GM12878 (cell line): ENCODE data around the gene CANT1. TPM values are rescaled to one million over a fixed set of nuclear protein-coding genes. Genes with fewer than 3 reads are reported as not detected.

Experiments used
- ATAC-seq: fragments of 200-7000 bp; cut with Tn5 transposase; 3 replicates; pipeline ENCODE4 v1.9.1; 2020; ENCODE audit warnings: mild to moderate bottlenecking, moderate library complexity
- BruUV-seq: library from RNA; stranded (reverse); fragments of 400-500 nt; replicated peaks from 2 replicates; lab custom pipeline; 2021; lab: Mats Ljungman, UMichigan
- CTCF ChIA-PET: fragments of 300-600 bp; sonication (Branson Sonifier 250); formaldehyde crosslinking; extraction: SDS; loops from one replicate; lab custom pipeline; 2021; ENCODE audit warnings: inconsistent platforms; lab: Yijun Ruan, JAX
- POLR2A ChIA-PET: fragments of 350-600 bp; formaldehyde crosslinking; extraction: SDS; loops from one replicate; lab custom pipeline; 2021; ENCODE audit warnings: inconsistent platforms; lab: Charles Lee
- RAD21 ChIA-PET: fragments of 300-600 bp; sonication (Branson Sonifier 250); formaldehyde crosslinking; loops from one replicate; lab custom pipeline; 2023; ENCODE audit warnings: antibody characterized with exemption; ENCODE audit not compliant: unreplicated experiment; lab: Charles Lee
- SMC1A ChIA-PET: fragments of 300-600 bp; sonication (Branson Sonifier 250); formaldehyde crosslinking; loops from one replicate; lab custom pipeline; 2023; ENCODE audit not compliant: unreplicated experiment, uncharacterized antibody; lab: Charles Lee
- DNase-seq: peaks from one replicate; pipeline ENCODE4 v3.0.0-alpha.2; 2011; ENCODE audit warnings: low read depth, low spot score
- FAIRE-seq: peaks from 3 replicates; lab custom pipeline; 2011; peaks lifted over from hg19 to GRCh38; lab: Jason Lieb, UNC
- H2AFZ ChIP-seq: 2 replicates; pipeline ENCODE4 v1.6.0; 2011; ENCODE audit warnings: low read depth, low read length, control low read depth; ENCODE audit not compliant: control insufficient read depth
- H3K27ac ChIP-seq: 2 replicates; pipeline ENCODE4 v1.5.1; 2011; ENCODE audit warnings: control low read depth; ENCODE audit not compliant: control insufficient read depth, insufficient read depth
- H3K27me3 ChIP-seq, 2 experiments: replicated peaks in 1 of 2; 2 replicates each; pipeline versions ENCODE4 v1.6.0 to v1.6.1; 2011; ENCODE audit warnings: low read length in 1 of 2; ENCODE audit not compliant: control insufficient read depth in 2 of 2, insufficient read depth in 2 of 2
- H3K36me3 ChIP-seq, 2 experiments: 2 replicates each; pipeline ENCODE4 v1.5.1; 2011; ENCODE audit warnings: low read length in 1 of 2; ENCODE audit not compliant: control insufficient read depth in 2 of 2, insufficient read depth in 2 of 2
- H3K4me1 ChIP-seq: 2 replicates; pipeline ENCODE4 v1.6.1; 2011; ENCODE audit warnings: mild to moderate bottlenecking, low read length, moderate library complexity, mixed read lengths; ENCODE audit not compliant: control insufficient read depth, insufficient read depth
- H3K4me2 ChIP-seq: 2 replicates; pipeline ENCODE4 v1.6.0; 2011; ENCODE audit warnings: control low read depth; ENCODE audit not compliant: control insufficient read depth, insufficient read depth
- H3K4me3 ChIP-seq: fragments of 200-600 bp; sonication (generic); 2 replicates; pipeline ENCODE4 v1.5.1; 2016
- H3K79me2 ChIP-seq: 2 replicates; pipeline ENCODE4 v1.6.0; 2011; ENCODE audit warnings: low read length; ENCODE audit not compliant: control insufficient read depth, insufficient read depth
- H3K9ac ChIP-seq: 2 replicates; pipeline ENCODE4 v1.8.0; 2011; ENCODE audit warnings: low read length, control low read depth, mixed read lengths; ENCODE audit not compliant: control insufficient read depth, insufficient read depth
- H3K9me3 ChIP-seq: replicated peaks from 3 replicates; pipeline ENCODE4 v1.5.1; 2011; ENCODE audit warnings: mild to moderate bottlenecking, low read length; ENCODE audit not compliant: control insufficient read depth, insufficient read depth
- H4K20me1 ChIP-seq: 2 replicates; pipeline ENCODE4 v1.6.0; 2011; ENCODE audit not compliant: control insufficient read depth, insufficient read depth
- BACH1 ChIP-seq: fragments of 450-650 bp; IDR thresholded peaks from 2 replicates; pipeline ENCODE4 v1.6.1; 2017; ENCODE audit warnings: mild to moderate bottlenecking, borderline replicate concordance
- E4F1 ChIP-seq: fragments of 450-650 bp; IDR thresholded peaks from 2 replicates; pipeline ENCODE4 v1.6.1; 2018; ENCODE audit warnings: borderline replicate concordance, mild to moderate bottlenecking; ENCODE audit not compliant: partially characterized antibody
- LARP7 ChIP-seq: fragments of 450-650 bp; IDR thresholded peaks from 2 replicates; pipeline ENCODE4 v1.6.1; 2017; ENCODE audit warnings: mild to moderate bottlenecking
- NFIC ChIP-seq: IDR thresholded peaks from 2 replicates; pipeline ENCODE4 v1.6.1; 2012; ENCODE audit warnings: low read depth, mild to moderate bottlenecking, inconsistent platforms, low read length, moderate library complexity
- NR2F1 ChIP-seq: fragments of 450-650 bp; conservative IDR thresholded peaks from 2 replicates; pipeline ENCODE4 v1.6.1; 2017; ENCODE audit warnings: mild to moderate bottlenecking
- NRF1 ChIP-seq: conservative IDR thresholded peaks from 2 replicates; pipeline ENCODE4 v1.6.1; 2011; ENCODE audit warnings: mild to moderate bottlenecking, low read depth, low read length, improper control_type of control experiment
- PBX3 ChIP-seq: IDR thresholded peaks from 2 replicates; pipeline ENCODE4 v1.6.1; 2011; ENCODE audit warnings: mild to moderate bottlenecking, low read depth, low read length, moderate library complexity; ENCODE audit not compliant: insufficient replicate concordance
- RUNX3 ChIP-seq: IDR thresholded peaks from 2 replicates; pipeline ENCODE4 v1.6.1; 2012; ENCODE audit warnings: low read length, inconsistent platforms
- SMC3 ChIP-seq: IDR thresholded peaks from 2 replicates; pipeline ENCODE4 v1.6.1; 2011; ENCODE audit warnings: low read length, improper control_type of control experiment, borderline replicate concordance
- SPI1 ChIP-seq: IDR thresholded peaks from 2 replicates; pipeline ENCODE4 v1.6.1; 2011; ENCODE audit warnings: low read depth, mild to moderate bottlenecking, low read length, moderate library complexity, borderline replicate concordance; ENCODE audit not compliant: insufficient read depth
- STAT3 ChIP-seq: IDR thresholded peaks from 2 replicates; pipeline ENCODE4 v1.6.1; 2011; ENCODE audit warnings: low read depth, low read length, improper control_type of control experiment
- TARDBP ChIP-seq: IDR thresholded peaks from 2 replicates; pipeline ENCODE4 v1.6.1; 2016; ENCODE audit warnings: borderline replicate concordance
- YY1 ChIP-seq: IDR thresholded peaks from 2 replicates; pipeline ENCODE4 v1.6.1; 2011; ENCODE audit warnings: low read depth, mild to moderate bottlenecking, low read length
- WGBS: methylation state at CpG from one replicate; pipeline ENCODE4 v1.1.6; 2016; ENCODE audit warnings: low lambda C conversion rate; ENCODE audit not compliant: insufficient replicate concordance, insufficient coverage; ENCODE audit errors: missing lambda C conversion rate; 5-methylcytosine and 5-hydroxymethylcytosine counted together
- in situ Hi-C: fragments of 300-500 bp; cut with MboI; formaldehyde crosslinking; loops from 9 replicates; pipeline ENCODE4 v1.14.3; 2018; ENCODE audit warnings: mixed read lengths
- intact Hi-C: fragments of 100-400 bp; cut with micrococcal nuclease; formaldehyde crosslinking; loops from one replicate; pipeline ENCODE4 v1.14.2; 2022; ENCODE audit not compliant: unreplicated experiment
- polyA plus RNA-seq, 11 experiments: library from polyadenylated mRNA; depleted of rRNA in 4 of 11; unstranded in 6 of 11; stranded (reverse) in 5 of 11; fragments of >200 nt; fragmentation: Nextera tagmentation in 4 of 11; fragmentation: Illumina TruSeq in 1 of 11; extraction: Ambion mirVana in 4 of 11; extraction: Trizol in 1 of 11; gene quantifications; 1 replicate in 1 of 11; 2 replicates in 10 of 11; pipeline versions ENCODE4 v1.2.1 to v1.2.3, GENCODE V29; 2011 to 2016; ENCODE audit warnings: inconsistent platforms in 2 of 11, missing spikeins in 2 of 11, low read depth in 1 of 11
- total RNA-seq, 4 experiments: library from RNA; depleted of rRNA in 3 of 4; stranded (reverse); fragments of >200 nt in 3 of 4; fragmentation: Illumina TruSeq in 1 of 4; extraction: Trizol in 1 of 4; gene quantifications; 2 replicates each; pipeline versions ENCODE4 v1.2.1 to v1.2.3, GENCODE V29; 2013 to 2021

The CANT1 gene
- total and polyA plus RNA-seq, 10 of the 15 experiments (the other 5 are each of a cell fraction or from before 2014, with no cell fraction given), result 2.2 to 59.2 (median 20.2) TPM

DNA sequence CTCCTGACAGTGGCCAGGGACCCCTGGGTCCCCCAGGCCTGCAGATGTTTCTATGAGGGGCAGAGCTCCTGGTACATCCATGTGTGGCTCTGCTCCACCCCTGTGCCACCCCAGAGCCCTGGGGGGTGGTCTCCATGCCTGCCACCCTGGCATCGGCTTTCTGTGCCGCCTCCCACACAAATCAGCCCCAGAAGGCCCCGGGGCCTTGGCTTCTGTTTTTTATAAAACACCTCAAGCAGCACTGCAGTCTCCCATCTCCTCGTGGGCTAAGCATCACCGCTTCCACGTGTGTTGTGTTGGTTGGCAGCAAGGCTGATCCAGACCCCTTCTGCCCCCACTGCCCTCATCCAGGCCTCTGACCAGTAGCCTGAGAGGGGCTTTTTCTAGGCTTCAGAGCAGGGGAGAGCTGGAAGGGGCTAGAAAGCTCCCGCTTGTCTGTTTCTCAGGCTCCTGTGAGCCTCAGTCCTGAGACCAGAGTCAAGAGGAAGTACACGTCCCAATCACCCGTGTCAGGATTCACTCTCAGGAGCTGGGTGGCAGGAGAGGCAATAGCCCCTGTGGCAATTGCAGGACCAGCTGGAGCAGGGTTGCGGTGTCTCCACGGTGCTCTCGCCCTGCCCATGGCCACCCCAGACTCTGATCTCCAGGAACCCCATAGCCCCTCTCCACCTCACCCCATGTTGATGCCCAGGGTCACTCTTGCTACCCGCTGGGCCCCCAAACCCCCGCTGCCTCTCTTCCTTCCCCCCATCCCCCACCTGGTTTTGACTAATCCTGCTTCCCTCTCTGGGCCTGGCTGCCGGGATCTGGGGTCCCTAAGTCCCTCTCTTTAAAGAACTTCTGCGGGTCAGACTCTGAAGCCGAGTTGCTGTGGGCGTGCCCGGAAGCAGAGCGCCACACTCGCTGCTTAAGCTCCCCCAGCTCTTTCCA is 39.5 kb upstream of the CANT1 start:
- ATAC-seq (no peak), DNase-seq (no peak), FAIRE-seq (no peak)
- SMC1A ChIA-PET, result interaction anchor here (0.6 kb wide), 1 partner anchor 19 kb away, joined by 3 read pairs; no protein-coding TSS in a partner anchor
- Histone ChIP-seq H3K79me2 (no peaks in the 10 kb centered on the region), H3K4me2 (no peak overlapping the region), H3K9me3 (no peaks in the 10 kb centered on the region; the same call in 2 of the 3 replicates), H2AFZ (no peak overlapping the region), H3K27me3 (no peaks in the 10 kb centered on the region; a peak in 1 of 4 replicates), H4K20me1 (no peaks in the 10 kb centered on the region), H3K36me3 (no peaks in the 10 kb centered on the region), H3K4me3 (no peak overlapping the region), H3K4me1 (no peaks in the 10 kb centered on the region; the same call in 1 of the 2 replicates), H3K27ac (no peak overlapping the region), H3K9ac (no peak overlapping the region)
- RAD21 ChIA-PET, result no interaction called here
- in situ Hi-C loops, result no loop called here
- POLR2A ChIA-PET, result interaction anchor here (0.6 kb wide), 1 partner anchor 820 kb away, joined by 3 read pairs; no protein-coding TSS in a partner anchor
- WGBS, result 17% methylated on average over 20 of the region's 21 CpGs
- TF ChIP-seq NFIC, result no peak
- no peak for TF ChIP-seq YY1
- TF ChIP-seq STAT3, result no peak
- no peak for TF ChIP-seq E4F1
- TF ChIP-seq BACH1, result no peak
- TF ChIP-seq NRF1, result no peak
- no peak for TF ChIP-seq SPI1
- TF ChIP-seq RUNX3, result no peak
- no peak for TF ChIP-seq NR2F1
- TF ChIP-seq LARP7, result no peak
- no peak for TF ChIP-seq SMC3
- no peak for TF ChIP-seq PBX3
- no peak for TF ChIP-seq TARDBP
- intact Hi-C loops, result no loop called here
- CTCF ChIA-PET, result interaction anchor here (0.7 to 2.7 kb wide), 3 partner anchors 8 to 344 kb away, joined by 3 to 10 read pairs (median 6); no protein-coding TSS in a partner anchor
- no TSS peak for BruUV-seq
